VCaP (cell line): ENCODE results near the gene SRP68.

Experiments
- H3K27ac ChIP-seq: fragments of 450-650 bp; 2 replicates; pipeline ENCODE4 v1.5.1; 2017
- TF ChIP-seq, protein P1 (sequence below): fragments of 450-650 bp; conservative IDR thresholded peaks from 2 replicates; pipeline ENCODE4 v1.5.1; 2017; ENCODE audit warnings: mild to moderate bottlenecking, moderate library complexity

Gene SRP68

GRCh38 chr17:76088041-76088867 is 15.9 kb upstream of the SRP68 start:
- TF ChIP-seq, protein P1, sequence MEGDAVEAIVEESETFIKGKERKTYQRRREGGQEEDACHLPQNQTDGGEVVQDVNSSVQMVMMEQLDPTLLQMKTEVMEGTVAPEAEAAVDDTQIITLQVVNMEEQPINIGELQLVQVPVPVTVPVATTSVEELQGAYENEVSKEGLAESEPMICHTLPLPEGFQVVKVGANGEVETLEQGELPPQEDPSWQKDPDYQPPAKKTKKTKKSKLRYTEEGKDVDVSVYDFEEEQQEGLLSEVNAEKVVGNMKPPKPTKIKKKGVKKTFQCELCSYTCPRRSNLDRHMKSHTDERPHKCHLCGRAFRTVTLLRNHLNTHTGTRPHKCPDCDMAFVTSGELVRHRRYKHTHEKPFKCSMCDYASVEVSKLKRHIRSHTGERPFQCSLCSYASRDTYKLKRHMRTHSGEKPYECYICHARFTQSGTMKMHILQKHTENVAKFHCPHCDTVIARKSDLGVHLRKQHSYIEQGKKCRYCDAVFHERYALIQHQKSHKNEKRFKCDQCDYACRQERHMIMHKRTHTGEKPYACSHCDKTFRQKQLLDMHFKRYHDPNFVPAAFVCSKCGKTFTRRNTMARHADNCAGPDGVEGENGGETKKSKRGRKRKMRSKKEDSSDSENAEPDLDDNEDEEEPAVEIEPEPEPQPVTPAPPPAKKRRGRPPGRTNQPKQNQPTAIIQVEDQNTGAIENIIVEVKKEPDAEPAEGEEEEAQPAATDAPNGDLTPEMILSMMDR: peak; percentile 14; the same call in 1 of the 2 replicates
- no peak overlapping the region for H3K27ac ChIP-seq

DNA sequence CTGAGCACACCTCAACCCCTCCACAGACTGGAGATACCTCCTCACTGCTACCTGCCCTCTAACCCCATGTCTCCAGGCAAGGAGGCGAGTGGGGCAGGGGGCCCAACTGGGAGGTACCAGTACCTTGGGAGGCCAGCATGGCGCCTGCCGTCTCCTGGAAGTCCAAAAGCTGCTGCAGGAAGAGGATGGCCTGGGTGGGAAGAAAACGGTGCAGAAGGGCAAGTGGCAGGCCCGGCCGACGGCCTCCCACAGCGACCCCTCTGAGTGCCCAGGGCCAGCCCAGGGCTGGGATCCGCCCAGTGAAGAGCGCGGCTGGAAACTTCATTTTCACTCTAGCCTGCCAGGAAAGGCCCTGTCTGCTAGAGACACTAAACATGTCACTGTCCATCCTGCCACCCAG is 15.2 kb upstream of the SRP68 start:
- TF ChIP-seq, protein P1: no peak
- no peak overlapping the region for H3K27ac ChIP-seq

- no peak overlapping the region for H3K27ac ChIP-seq
- TF ChIP-seq, protein P1: no peak
Observed at GRCh38 chr17:76086384-76086783, 14.1 kb upstream of the SRP68 start.

- TF ChIP-seq, protein P1: no peak
- H3K27ac ChIP-seq: no peak overlapping the region
Observed at GRCh38 chr17:76085731-76086366, 13.5 kb upstream of the SRP68 start.

GRCh38 chr17:76085066-76085730 is 12.9 kb upstream of the SRP68 start:
- H3K27ac ChIP-seq: no peak overlapping the region
- TF ChIP-seq, protein P1: no peak

DNA sequence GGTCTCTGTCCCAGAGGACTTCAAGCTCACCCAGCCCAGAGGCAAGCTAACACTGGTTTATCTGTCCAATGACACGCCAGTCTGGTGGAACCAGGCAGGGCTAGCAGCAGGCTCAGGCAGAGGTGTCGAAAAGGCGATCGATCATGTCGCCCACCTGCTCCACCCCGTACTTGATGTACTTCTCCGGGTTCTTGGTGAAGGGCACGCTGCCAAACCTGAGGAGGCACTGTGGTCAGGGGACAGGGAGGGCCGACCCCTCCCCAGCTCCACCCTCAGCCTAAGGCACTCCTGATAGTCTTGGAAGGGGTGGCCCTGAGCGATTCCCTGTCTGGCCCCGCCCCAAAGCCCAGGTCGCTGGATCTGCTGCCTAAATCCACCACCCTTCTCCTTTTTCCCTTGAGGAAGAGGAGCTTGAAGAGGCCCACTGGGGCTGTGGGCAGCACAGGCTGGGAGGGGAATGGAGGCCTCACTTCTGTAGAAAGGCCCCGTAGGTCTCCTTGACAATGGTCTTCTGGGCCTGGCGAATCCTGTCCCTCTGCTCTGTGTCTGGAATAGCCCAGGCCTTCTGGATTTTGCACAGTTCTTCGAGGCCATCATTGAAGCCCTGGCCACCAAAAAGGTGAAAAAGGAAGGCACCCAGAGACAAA is 11.3 kb upstream of the SRP68 start:
- TF ChIP-seq, protein P1: no peak

More for the DNA sequence above, 11.3 kb upstream of the SRP68 start:
- no peak overlapping the region for H3K27ac ChIP-seq
